Measurements from ENCODE around the gene PRICKLE4.

DNA sequence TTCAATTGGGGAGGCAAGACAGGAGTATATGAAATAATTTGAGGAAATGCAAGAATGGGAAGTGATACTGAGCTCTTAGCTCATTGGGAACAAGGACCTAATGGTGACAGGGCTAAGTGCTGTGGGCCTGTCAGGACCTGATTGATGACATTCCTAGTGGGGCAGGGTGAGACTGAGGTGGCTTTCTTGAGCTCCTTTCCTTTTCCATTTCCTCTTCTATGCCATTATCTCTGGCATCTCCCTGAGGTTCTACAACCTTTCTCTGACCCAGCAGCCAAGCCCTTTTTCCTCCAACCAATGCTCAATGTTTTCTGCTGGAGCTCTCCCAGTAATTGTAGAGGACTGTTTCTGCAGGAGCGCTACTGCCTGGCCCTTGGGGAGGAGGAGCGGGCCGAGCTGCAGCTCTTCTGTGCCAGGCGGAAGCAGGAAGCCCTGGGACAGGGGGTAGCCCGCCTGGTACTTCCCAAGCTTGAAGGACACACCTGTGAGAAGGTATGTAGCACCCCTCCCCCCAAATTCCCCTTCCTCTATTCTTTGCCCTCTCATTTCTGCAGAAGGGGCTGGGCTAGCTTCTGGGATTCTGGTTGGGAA lies 4.1 kb downstream of the PRICKLE4 start:
- no peak for TF ChIP-seq EZH2phosphoT487 (IDR thresholded peaks at IDR 0.05; ENCODE audit: low read depth, severe bottlenecking, unreplicated experiment)
- TF ChIP-seq, protein P1, sequence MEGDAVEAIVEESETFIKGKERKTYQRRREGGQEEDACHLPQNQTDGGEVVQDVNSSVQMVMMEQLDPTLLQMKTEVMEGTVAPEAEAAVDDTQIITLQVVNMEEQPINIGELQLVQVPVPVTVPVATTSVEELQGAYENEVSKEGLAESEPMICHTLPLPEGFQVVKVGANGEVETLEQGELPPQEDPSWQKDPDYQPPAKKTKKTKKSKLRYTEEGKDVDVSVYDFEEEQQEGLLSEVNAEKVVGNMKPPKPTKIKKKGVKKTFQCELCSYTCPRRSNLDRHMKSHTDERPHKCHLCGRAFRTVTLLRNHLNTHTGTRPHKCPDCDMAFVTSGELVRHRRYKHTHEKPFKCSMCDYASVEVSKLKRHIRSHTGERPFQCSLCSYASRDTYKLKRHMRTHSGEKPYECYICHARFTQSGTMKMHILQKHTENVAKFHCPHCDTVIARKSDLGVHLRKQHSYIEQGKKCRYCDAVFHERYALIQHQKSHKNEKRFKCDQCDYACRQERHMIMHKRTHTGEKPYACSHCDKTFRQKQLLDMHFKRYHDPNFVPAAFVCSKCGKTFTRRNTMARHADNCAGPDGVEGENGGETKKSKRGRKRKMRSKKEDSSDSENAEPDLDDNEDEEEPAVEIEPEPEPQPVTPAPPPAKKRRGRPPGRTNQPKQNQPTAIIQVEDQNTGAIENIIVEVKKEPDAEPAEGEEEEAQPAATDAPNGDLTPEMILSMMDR (IDR thresholded peaks at IDR 0.05; ENCODE audit: poor library complexity): no peak
